HG03039 (cell line): ENCODE measurements around the gene RASSF3.
"Not testable (repeated sequence)": the region's sequence is repeated elsewhere in the genome, so short reads cannot be mapped to it uniquely, and the experiment has no call there.

Experiments used
- ATAC-seq: cut with Tn5 transposase; IDR thresholded peaks from one replicate; pipeline ENCODE4 v1.9.1; 2021; ENCODE audit warnings: mild to moderate bottlenecking, moderate library complexity; ENCODE audit not compliant: unreplicated experiment

RASSF3 gene

GRCh38 chr12:64595863-64596793, 14.2 kb upstream of the RASSF3 start:
- no peak for ATAC-seq

- no peak for ATAC-seq
Measured at GRCh38 chr12:64598831-64599230, 11.5 kb upstream of the RASSF3 start.

- ATAC-seq: no peak
Measured at GRCh38 chr12:64600164-64600561, 10.1 kb upstream of the RASSF3 start.

GRCh38 chr12:64603183-64603841, 7.0 kb upstream of the RASSF3 start:
- no peak for ATAC-seq

- no peak for ATAC-seq
Measured at GRCh38 chr12:64608901-64609535, 1.3 kb upstream of the RASSF3 start.

- no peak for ATAC-seq
Measured at GRCh38 chr12:64609536-64610078, 688 bp upstream of the RASSF3 start.

GRCh38 chr12:64610660-64611340, 505 bp downstream of the RASSF3 start:
- peak; percentile 40 for ATAC-seq

GRCh38 chr12:64611341-64612284, 1.3 kb downstream of the RASSF3 start:
- ATAC-seq: no peak

- no peak for ATAC-seq
Measured at GRCh38 chr12:64612843-64613242, 2.5 kb downstream of the RASSF3 start.

GRCh38 chr12:64613775-64614398, 3.6 kb downstream of the RASSF3 start:
- ATAC-seq: not testable (repeated sequence)

GRCh38 chr12:64616201-64616600, 5.9 kb downstream of the RASSF3 start:
- no peak for ATAC-seq

- ATAC-seq: no peak
Measured at GRCh38 chr12:64618953-64619590, 8.8 kb downstream of the RASSF3 start.

GRCh38 chr12:64621257-64621942, 11.1 kb downstream of the RASSF3 start:
- ATAC-seq: peak; percentile 67

- ATAC-seq: no peak
Measured at GRCh38 chr12:64624035-64624434, 13.7 kb downstream of the RASSF3 start.

GRCh38 chr12:64625243-64626077, 15.2 kb downstream of the RASSF3 start:
- ATAC-seq: peak; percentile 30

- not testable (repeated sequence) for ATAC-seq
Measured at GRCh38 chr12:64626588-64626987, 16.3 kb downstream of the RASSF3 start.

GRCh38 chr12:64627771-64628170, 17.5 kb downstream of the RASSF3 start:
- no peak for ATAC-seq
